NT2/D1 (cell line): ENCODE data around the gene CTNNA2.

Experiments
- SUZ12 ChIP-seq: IDR thresholded peaks from 2 replicates; pipeline ENCODE4 v1.6.1; 2011; ENCODE audit not compliant: insufficient read length, insufficient read depth; ENCODE audit errors: extremely low read depth
- ZNF274 ChIP-seq: IDR thresholded peaks from 2 replicates; pipeline ENCODE4 v1.6.1; 2011; ENCODE audit warnings: mild to moderate bottlenecking, low read depth, low read length

DNA sequence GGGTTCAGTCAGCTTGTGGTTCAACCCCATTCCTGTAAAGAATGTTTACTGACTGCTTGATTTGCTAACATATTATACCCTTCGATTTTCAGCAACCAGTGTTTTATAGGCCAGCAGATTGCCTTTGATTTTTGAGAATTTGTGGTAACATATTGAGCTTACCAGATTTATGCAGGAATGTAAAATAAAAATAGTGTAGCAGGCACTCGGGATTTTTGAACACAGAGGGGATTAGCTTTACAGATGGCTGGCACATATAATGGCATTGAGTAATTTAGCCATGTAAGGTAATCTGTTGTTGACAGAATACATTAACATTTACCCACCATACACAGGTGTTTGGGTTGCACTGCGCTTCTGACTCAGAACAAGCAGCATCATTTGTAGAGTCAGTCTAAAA, 437.7 kb downstream of the CTNNA2 start:
- TF ChIP-seq SUZ12 (no peak), ZNF274 (no peak)
